ENCODE data around the gene EP300. TPM values are rescaled to one million over a fixed set of nuclear protein-coding genes. Genes with fewer than 3 reads are reported as not detected.

Gene EP300
- total and polyA plus RNA-seq, 7 experiments from 2014 or later = 13.3 to 155 (median 108) TPM

DNA sequence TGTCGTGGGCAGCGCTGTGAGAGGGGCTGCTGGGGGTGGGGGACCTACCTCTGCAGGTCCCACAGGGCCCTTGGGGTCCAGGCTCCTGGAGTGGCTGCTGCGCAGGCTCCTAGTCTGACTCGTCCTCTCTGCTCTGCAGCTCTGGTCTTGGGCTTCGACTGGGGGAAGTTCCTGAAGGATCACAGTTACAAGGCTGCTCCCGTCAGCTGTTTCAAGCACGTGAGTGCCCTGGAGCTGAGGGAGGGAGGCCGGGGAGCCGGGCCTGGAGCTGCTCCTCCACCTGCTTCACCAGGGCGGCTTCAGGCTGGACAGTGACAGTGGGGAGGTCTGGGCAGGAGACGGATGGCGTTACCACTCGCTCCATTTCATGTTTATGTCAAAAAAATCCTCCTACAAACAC lies 124.6 kb downstream of the EP300 start:
- H3K9me3 ChIP-seq (ENCODE audit: control insufficient read depth in 2 of 3, low read length in 3 of 3) = no peaks in the 10 kb centered on the region
- ATAC-seq (no peak), DNase-seq (no peak)
- H3K27ac ChIP-seq (ENCODE audit: low read depth, low read length) = peak overlapping the region; percentile 47
- CTCF ChIA-PET = no interaction called here
- intact Hi-C loops (cut with micrococcal nuclease) = loop anchor here (1.0 kb wide), 2 partner anchors 12 to 126 kb away; partner anchors contain the start of gene L3MBTL2 (in 2 of the 2)
- no peaks in the 10 kb centered on the region for H3K9me3 Mint-ChIP-seq
- H3K27ac Mint-ChIP-seq = peak overlapping the region in 4 of 9 donors; percentile 32 to 89 (median 48)
- peaks cover 5 to 64% (median 11%) of the 10 kb centered on the region in 3 experiments for H3K36me3 ChIP-seq (ENCODE audit: control insufficient read depth in 2 of 3, insufficient read depth in 3 of 3, low read length in 3 of 3)
- POLR2A ChIA-PET = interaction anchor here (0.8 to 1.6 kb wide), 2 partner anchors 11 to 21 kb away, joined by 3 to 9 read pairs; no protein-coding TSS in a partner anchor
- H3K4me3 ChIP-seq (ENCODE audit: low read length) = no peak overlapping the region
- peaks cover 4 to 14% of the 10 kb centered on the region in 2 donors for H3K4me1 ChIP-seq (ENCODE audit: control insufficient read depth in 2 of 2, insufficient read depth in 2 of 2, low read length in 2 of 2)
- H3K4me1 Mint-ChIP-seq = peaks cover 15 to 33% (median 19%) of the 10 kb centered on the region in 7 donors
- peaks cover 3 to 43% (median 26%) of the 10 kb centered on the region in 5 donors for H3K36me3 Mint-ChIP-seq
- no peaks in the 10 kb centered on the region for H3K27me3 ChIP-seq (ENCODE audit: control insufficient read depth in 2 of 2, insufficient read depth in 2 of 2, low read length in 2 of 2)
- H3K4me3 Mint-ChIP-seq = peak overlapping the region in 3 of 10 donors; percentile 20 to 78 (median 62)
- no peaks in the 10 kb centered on the region for H3K27me3 Mint-ChIP-seq

DNA sequence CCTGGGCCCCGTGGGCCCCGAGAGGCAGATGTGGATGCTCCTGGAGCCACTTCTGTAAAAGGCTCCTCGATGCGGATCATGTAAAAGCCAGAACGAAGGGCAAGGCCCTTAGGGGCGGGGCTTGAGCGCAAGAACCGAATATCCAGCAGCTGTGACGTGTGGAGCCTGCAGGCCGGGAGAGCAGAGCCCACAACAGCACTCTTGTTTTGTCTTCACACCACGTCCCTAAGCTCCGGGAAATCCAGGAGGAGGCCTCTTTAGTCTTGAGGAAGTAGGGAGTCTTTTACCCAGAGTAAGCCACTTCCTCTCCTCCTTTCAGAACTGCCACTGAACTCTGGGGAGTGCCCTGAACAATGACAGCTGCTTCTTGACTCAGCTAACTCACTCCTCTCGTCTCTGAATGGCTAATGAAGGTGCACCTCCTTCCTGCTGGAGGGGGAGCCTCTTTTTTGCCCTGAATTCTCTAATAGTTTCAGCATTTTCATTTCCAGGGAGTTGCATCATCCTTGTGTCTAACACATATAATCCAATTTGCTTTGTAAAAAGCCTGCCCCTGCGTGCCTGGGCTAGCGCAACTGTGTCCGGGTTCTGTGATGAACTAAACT lies 125.3 kb downstream of the EP300 start:
- H3K9me3 Mint-ChIP-seq = no peaks in the 10 kb centered on the region
- intact Hi-C loops (cut with micrococcal nuclease) = loop anchor here (1.0 kb wide), 2 partner anchors 12 to 126 kb away; partner anchors contain the start of gene L3MBTL2 (in 2 of the 2)

DNA sequence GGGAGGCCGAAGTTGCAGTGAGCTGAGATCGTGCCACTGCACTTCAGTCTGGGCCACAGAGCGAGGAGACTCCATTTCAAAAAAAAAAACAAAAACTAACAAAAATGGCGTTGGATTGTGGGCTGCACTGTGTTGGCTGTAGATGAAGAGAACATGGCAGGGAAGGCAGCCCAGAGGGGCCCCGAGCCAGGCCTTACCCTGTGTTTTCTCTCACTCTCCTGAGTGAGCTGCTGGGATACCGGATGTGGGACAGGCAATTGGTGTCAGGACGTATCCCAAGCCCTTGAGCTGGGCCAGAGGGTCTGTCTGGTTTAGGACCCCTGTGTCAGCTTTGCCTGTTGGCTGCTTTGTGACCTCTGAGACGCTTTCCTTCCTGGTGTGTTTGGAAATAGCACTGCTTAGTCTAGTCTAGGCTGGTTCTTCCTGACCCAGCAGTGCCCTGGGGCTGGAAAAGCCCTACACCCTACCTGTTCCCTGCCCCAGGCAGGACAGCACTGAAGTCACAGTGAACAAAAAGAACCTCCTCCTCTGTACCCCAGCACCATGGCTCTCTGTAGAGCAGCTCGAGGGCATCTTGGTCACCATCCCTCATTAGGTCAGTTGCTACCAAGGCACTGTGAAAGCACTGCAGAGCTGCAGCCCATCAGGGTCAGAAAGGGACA lies 130.6 kb downstream of the EP300 start:
- DNase-seq (no peak), ATAC-seq (no peak)
- Histone ChIP-seq H3K27ac (ENCODE audit: low read depth, low read length) (no peak overlapping the region), H3K27me3 (ENCODE audit: control insufficient read depth in 2 of 2, insufficient read depth in 2 of 2, low read length in 2 of 2) (no peaks in the 10 kb centered on the region), H3K9me3 (ENCODE audit: control insufficient read depth in 2 of 3, low read length in 3 of 3) (no peaks in the 10 kb centered on the region), H3K36me3 (ENCODE audit: control insufficient read depth in 2 of 3, insufficient read depth in 3 of 3, low read length in 3 of 3) (peaks cover 0 to 87% (median 18%) of the 10 kb centered on the region in 3 experiments), H3K4me1 (ENCODE audit: control insufficient read depth in 2 of 2, insufficient read depth in 2 of 2, low read length in 2 of 2) (peaks cover 0 to 4% of the 10 kb centered on the region in 2 donors), H3K4me3 (ENCODE audit: low read length) (no peak overlapping the region)
- H3K27me3 Mint-ChIP-seq = no peaks in the 10 kb centered on the region
- peaks cover 1 to 9% (median 3%) of the 10 kb centered on the region in 7 donors for H3K4me1 Mint-ChIP-seq
- no peaks in the 10 kb centered on the region for H3K9me3 Mint-ChIP-seq
- H3K4me3 Mint-ChIP-seq = no peak overlapping the region
- POLR2A ChIA-PET = interaction anchor here (0.6 kb wide), 1 partner anchor 11 kb away, joined by 4 read pairs; no protein-coding TSS in a partner anchor
- H3K27ac Mint-ChIP-seq = peak overlapping the region in 3 of 9 donors; percentile 17 to 38 (median 32)
- intact Hi-C loops (cut with micrococcal nuclease) = no loop called here
- CTCF ChIA-PET = no interaction called here
- H3K36me3 Mint-ChIP-seq = peaks cover 7 to 37% (median 11%) of the 10 kb centered on the region in 5 donors

More for the DNA sequence above, 125.3 kb downstream of the EP300 start:
- peak overlapping the region in 8 of 9 donors; percentile 32 to 89 (median 63) for H3K27ac Mint-ChIP-seq
- Histone ChIP-seq H3K27me3 (ENCODE audit: control insufficient read depth in 2 of 2, insufficient read depth in 2 of 2, low read length in 2 of 2) (no peaks in the 10 kb centered on the region), H3K4me1 (ENCODE audit: control insufficient read depth in 2 of 2, insufficient read depth in 2 of 2, low read length in 2 of 2) (peaks cover 4 to 14% of the 10 kb centered on the region in 2 donors), H3K36me3 (ENCODE audit: control insufficient read depth in 2 of 3, insufficient read depth in 3 of 3, low read length in 3 of 3) (peaks cover 5 to 64% (median 11%) of the 10 kb centered on the region in 3 experiments), H3K9me3 (ENCODE audit: control insufficient read depth in 2 of 3, low read length in 3 of 3) (no peaks in the 10 kb centered on the region), H3K4me3 (ENCODE audit: low read length) (no peak overlapping the region), H3K27ac (ENCODE audit: low read depth, low read length) (peak overlapping the region; percentile 47)
- no peaks in the 10 kb centered on the region for H3K27me3 Mint-ChIP-seq
- CTCF ChIA-PET = interaction anchor here (0.5 to 0.6 kb wide), 2 partner anchors 395 to 707 kb away, joined by 5 to 9 read pairs; no protein-coding TSS in a partner anchor
- DNase-seq (peak in 8 of 9 donors; percentile 24 to 50 (median 41)), ATAC-seq (peak; percentile 97)
- POLR2A ChIA-PET = interaction anchor here (0.8 to 1.6 kb wide), 2 partner anchors 10 to 20 kb away, joined by 3 to 9 read pairs; no protein-coding TSS in a partner anchor
- H3K4me1 Mint-ChIP-seq = peaks cover 15 to 33% (median 19%) of the 10 kb centered on the region in 7 donors
- H3K4me3 Mint-ChIP-seq = peak overlapping the region; percentile 20 to 76 (median 61)
- H3K36me3 Mint-ChIP-seq = peaks cover 3 to 43% (median 24%) of the 10 kb centered on the region in 5 donors

DNA sequence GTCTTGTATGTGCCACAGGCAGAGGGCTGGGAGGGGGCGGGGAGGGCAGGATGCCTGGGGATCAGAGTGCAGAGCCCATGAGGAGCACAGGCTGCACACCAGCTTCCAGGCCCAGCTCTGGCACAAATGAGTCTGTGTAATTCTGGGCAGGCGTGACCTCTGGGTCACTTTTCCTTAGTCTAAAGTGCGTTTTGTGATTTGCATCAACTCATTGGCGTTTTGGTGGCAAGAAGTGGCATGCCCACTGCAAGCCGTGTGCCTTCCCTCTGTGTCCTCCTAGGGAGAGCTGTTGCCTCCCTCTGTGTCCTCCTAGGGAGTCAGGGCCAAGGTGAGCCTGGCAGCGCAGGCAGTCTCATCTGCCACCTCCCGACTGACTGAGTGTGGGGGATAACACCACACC lies 131.1 kb downstream of the EP300 start:
- Histone ChIP-seq H3K27ac (ENCODE audit: low read depth, low read length) (no peak overlapping the region), H3K9me3 (ENCODE audit: control insufficient read depth in 2 of 3, low read length in 3 of 3) (no peaks in the 10 kb centered on the region), H3K36me3 (ENCODE audit: control insufficient read depth in 2 of 3, insufficient read depth in 3 of 3, low read length in 3 of 3) (peaks cover 0 to 91% (median 22%) of the 10 kb centered on the region in 3 experiments), H3K4me1 (ENCODE audit: control insufficient read depth in 2 of 2, insufficient read depth in 2 of 2, low read length in 2 of 2) (no peaks in the 10 kb centered on the region), H3K27me3 (ENCODE audit: control insufficient read depth in 2 of 2, insufficient read depth in 2 of 2, low read length in 2 of 2) (no peaks in the 10 kb centered on the region), H3K4me3 (ENCODE audit: low read length) (no peak overlapping the region)
- DNase-seq = no peak
- H3K27me3 Mint-ChIP-seq = no peaks in the 10 kb centered on the region
- no peaks in the 10 kb centered on the region for H3K9me3 Mint-ChIP-seq
- peaks cover 0 to 6% (median 0%) of the 10 kb centered on the region in 7 donors for H3K4me1 Mint-ChIP-seq
- no peak overlapping the region for H3K4me3 Mint-ChIP-seq
- H3K27ac Mint-ChIP-seq = no peak overlapping the region
- POLR2A ChIA-PET = interaction anchor here (0.6 kb wide), 1 partner anchor 11 kb away, joined by 4 read pairs; no protein-coding TSS in a partner anchor
- intact Hi-C loops (cut with micrococcal nuclease) = no loop called here
- peaks cover 7 to 37% (median 11%) of the 10 kb centered on the region in 5 donors for H3K36me3 Mint-ChIP-seq
- ATAC-seq = no peak
- CTCF ChIA-PET = no interaction called here

DNA sequence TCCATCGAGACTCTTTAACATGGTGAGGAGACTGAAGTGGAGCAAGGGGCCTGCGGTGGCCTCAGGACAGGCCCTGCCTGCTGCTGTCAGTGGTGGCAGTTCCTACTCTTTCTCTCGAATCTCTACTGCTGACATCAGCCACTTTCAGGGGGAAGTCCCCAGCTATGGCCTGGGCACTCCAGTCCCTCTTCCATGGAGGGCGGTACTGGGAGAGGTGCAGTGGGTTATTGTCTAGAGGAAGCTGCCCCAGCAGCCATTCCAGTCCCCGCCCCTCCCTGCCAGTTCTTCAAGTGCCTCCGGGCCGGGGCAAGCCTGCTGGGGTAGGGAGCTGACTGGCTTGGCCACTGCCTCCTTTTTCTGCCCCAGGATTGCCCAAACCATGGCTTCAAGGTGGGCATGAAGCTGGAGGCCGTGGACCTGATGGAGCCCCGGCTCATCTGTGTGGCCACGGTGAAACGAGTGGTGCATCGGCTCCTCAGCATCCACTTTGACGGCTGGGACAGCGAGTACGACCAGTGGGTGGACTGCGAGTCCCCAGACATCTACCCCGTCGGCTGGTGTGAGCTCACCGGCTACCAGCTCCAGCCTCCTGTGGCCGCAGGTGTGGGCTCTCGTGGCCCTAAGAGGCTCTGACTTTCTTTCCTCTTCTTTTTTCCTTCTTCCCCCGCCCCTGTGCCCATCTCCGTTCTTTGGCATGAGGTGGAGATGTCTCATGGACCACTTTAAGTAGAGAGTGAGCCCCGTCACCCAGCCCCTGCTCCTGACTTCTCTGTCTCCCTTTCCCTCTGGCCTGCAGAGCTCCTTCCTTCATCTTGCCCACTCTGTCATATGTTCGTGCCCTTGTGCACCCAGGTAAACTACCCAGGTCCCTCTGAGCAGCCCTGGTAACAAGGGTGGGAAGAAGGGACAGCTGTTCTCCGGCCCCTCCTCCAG lies 134.6 kb downstream of the EP300 start:
- no peak overlapping the region for H3K27ac ChIP-seq (ENCODE audit: low read depth, low read length)
- POLR2A ChIA-PET = interaction anchor here (1.6 kb wide), 1 partner anchor 9 kb away, joined by 3 read pairs; no protein-coding TSS in a partner anchor
- ATAC-seq (no peak), DNase-seq (no peak)
- H3K4me1 Mint-ChIP-seq = no peaks in the 10 kb centered on the region
- no peak overlapping the region for H3K4me3 ChIP-seq (ENCODE audit: low read length)
- H3K4me1 ChIP-seq (ENCODE audit: control insufficient read depth in 2 of 2, insufficient read depth in 2 of 2, low read length in 2 of 2) = no peaks in the 10 kb centered on the region
- no peaks in the 10 kb centered on the region for H3K27me3 Mint-ChIP-seq
- peaks cover 0 to 90% (median 22%) of the 10 kb centered on the region in 3 experiments for H3K36me3 ChIP-seq (ENCODE audit: control insufficient read depth in 2 of 3, insufficient read depth in 3 of 3, low read length in 3 of 3)
- H3K4me3 Mint-ChIP-seq = no peak overlapping the region
- CTCF ChIA-PET = no interaction called here
- intact Hi-C loops (cut with micrococcal nuclease) = no loop called here
- no peaks in the 10 kb centered on the region for H3K9me3 Mint-ChIP-seq
- no peaks in the 10 kb centered on the region for H3K27me3 ChIP-seq (ENCODE audit: control insufficient read depth in 2 of 2, insufficient read depth in 2 of 2, low read length in 2 of 2)
- H3K36me3 Mint-ChIP-seq = peaks cover 4 to 27% (median 7%) of the 10 kb centered on the region in 5 donors
- H3K27ac Mint-ChIP-seq = no peak overlapping the region
- H3K9me3 ChIP-seq (ENCODE audit: control insufficient read depth in 2 of 3, low read length in 3 of 3) = no peaks in the 10 kb centered on the region

GRCh38 chr22:41229215-41229614 lies 136.8 kb downstream of the EP300 start:
- Histone ChIP-seq H3K9me3 (ENCODE audit: control insufficient read depth in 2 of 3, low read length in 3 of 3) (no peaks in the 10 kb centered on the region), H3K4me3 (ENCODE audit: low read length) (no peak overlapping the region), H3K27me3 (ENCODE audit: control insufficient read depth in 2 of 2, insufficient read depth in 2 of 2, low read length in 2 of 2) (no peaks in the 10 kb centered on the region), H3K36me3 (ENCODE audit: control insufficient read depth in 2 of 3, insufficient read depth in 3 of 3, low read length in 3 of 3) (peaks cover 0 to 68% (median 18%) of the 10 kb centered on the region in 3 experiments), H3K4me1 (ENCODE audit: control insufficient read depth in 2 of 2, insufficient read depth in 2 of 2, low read length in 2 of 2) (no peaks in the 10 kb centered on the region), H3K27ac (ENCODE audit: low read depth, low read length) (no peak overlapping the region)
- Mint-ChIP-seq H3K27ac (no peak overlapping the region), H3K36me3 (peaks cover 2 to 19% (median 4%) of the 10 kb centered on the region in 5 donors), H3K4me1 (peaks cover 0 to 3% (median 0%) of the 10 kb centered on the region in 7 donors), H3K27me3 (no peaks in the 10 kb centered on the region), H3K4me3 (no peak overlapping the region), H3K9me3 (no peaks in the 10 kb centered on the region)
- DNase-seq (no peak), ATAC-seq (no peak)
- intact Hi-C loops (cut with micrococcal nuclease) = no loop called here
- ChIA-PET POLR2A (no interaction called here), CTCF (no interaction called here)
